Activated CD8-positive, alpha-beta memory T cell treated with anti-CD3 and anti-CD28 coated beads for 24 hours (primary cell): Measurements from ENCODE around the gene TENT5C.

Experiments used
- DNase-seq: peaks from one replicate; pipeline ENCODE4 v3.0.0-alpha.2; 2020

The TENT5C gene

GRCh38 chr1:117594261-117594990 lies 11.4 kb upstream of the TENT5C start:
- DNase-seq, result no peak

- DNase-seq, result no peak
These were observed 9.7 kb upstream of the TENT5C start for GRCh38 chr1:117596023-117596720.

- DNase-seq, result no peak
These were observed 7.4 kb upstream of the TENT5C start for GRCh38 chr1:117598489-117598888.

- no peak for DNase-seq
These were observed 6.3 kb upstream of the TENT5C start for GRCh38 chr1:117599286-117600221.

- no peak for DNase-seq
These were observed 5.4 kb upstream of the TENT5C start for GRCh38 chr1:117600325-117600943.

- DNase-seq, result no peak
These were observed 4.9 kb upstream of the TENT5C start for GRCh38 chr1:117600966-117601365.

- DNase-seq, result no peak
These were observed 3.0 kb upstream of the TENT5C start for GRCh38 chr1:117602862-117603261.

- no peak for DNase-seq
These were observed 579 bp upstream of the TENT5C start for GRCh38 chr1:117605164-117605773.

GRCh38 chr1:117606649-117607430 lies 992 bp downstream of the TENT5C start:
- DNase-seq, result peak; percentile 80

GRCh38 chr1:117607471-117607870 lies 1.6 kb downstream of the TENT5C start:
- peak; percentile 69 for DNase-seq

GRCh38 chr1:117608115-117608615 lies 2.3 kb downstream of the TENT5C start:
- DNase-seq, result no peak

- no peak for DNase-seq
These were observed 2.9 kb downstream of the TENT5C start for GRCh38 chr1:117608758-117609157.

GRCh38 chr1:117609471-117609911 lies 3.6 kb downstream of the TENT5C start:
- DNase-seq, result no peak

GRCh38 chr1:117610036-117610435 lies 4.2 kb downstream of the TENT5C start:
- no peak for DNase-seq

- DNase-seq, result no peak
These were observed 5.3 kb downstream of the TENT5C start for GRCh38 chr1:117611121-117611601.

- DNase-seq, result no peak
These were observed 6.1 kb downstream of the TENT5C start for GRCh38 chr1:117611894-117612483.

GRCh38 chr1:117612517-117613248 lies 6.8 kb downstream of the TENT5C start:
- no peak for DNase-seq

GRCh38 chr1:117613249-117613968 lies 7.6 kb downstream of the TENT5C start:
- DNase-seq, result no peak
